Right lobe of liver (tissue), 4 donors: ENCODE measurements around the gene RNU5B-1.

Experiments used
- POLR2A ChIP-seq: fragments of 450-650 bp; IDR thresholded peaks from one replicate; pipeline ENCODE4 v1.6.1; 2017; ENCODE audit warnings: antibody characterized with exemption, mild to moderate bottlenecking
- TF ChIP-seq, protein P1 (sequence below), 4 donors: fragments of 200-600 bp in 3 of 4; fragments of 450-650 bp in 1 of 4; IDR thresholded peaks; one replicate each; pipeline versions ENCODE4 v1.5.1 to v1.8.0; 2016 to 2022; ENCODE audit warnings: antibody characterized with exemption in 4 of 4, mild to moderate bottlenecking in 2 of 4
- donor health status: DM: no; HTN: no; CAD: no.
- donor health status: DM: no; HTN: no; CAD: no.
- donor health status: DM: no; HTN: yes; CAD: no.

GRCh38 chr15:65286704-65287519 lies 17.6 kb upstream of the RNU5B-1 start, which contains the start of gene PARP16:
- TF ChIP-seq, protein P1, sequence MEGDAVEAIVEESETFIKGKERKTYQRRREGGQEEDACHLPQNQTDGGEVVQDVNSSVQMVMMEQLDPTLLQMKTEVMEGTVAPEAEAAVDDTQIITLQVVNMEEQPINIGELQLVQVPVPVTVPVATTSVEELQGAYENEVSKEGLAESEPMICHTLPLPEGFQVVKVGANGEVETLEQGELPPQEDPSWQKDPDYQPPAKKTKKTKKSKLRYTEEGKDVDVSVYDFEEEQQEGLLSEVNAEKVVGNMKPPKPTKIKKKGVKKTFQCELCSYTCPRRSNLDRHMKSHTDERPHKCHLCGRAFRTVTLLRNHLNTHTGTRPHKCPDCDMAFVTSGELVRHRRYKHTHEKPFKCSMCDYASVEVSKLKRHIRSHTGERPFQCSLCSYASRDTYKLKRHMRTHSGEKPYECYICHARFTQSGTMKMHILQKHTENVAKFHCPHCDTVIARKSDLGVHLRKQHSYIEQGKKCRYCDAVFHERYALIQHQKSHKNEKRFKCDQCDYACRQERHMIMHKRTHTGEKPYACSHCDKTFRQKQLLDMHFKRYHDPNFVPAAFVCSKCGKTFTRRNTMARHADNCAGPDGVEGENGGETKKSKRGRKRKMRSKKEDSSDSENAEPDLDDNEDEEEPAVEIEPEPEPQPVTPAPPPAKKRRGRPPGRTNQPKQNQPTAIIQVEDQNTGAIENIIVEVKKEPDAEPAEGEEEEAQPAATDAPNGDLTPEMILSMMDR (IDR thresholded peaks at IDR 0.05), result peak; percentile 55 to 75 (median 72)
- peak; percentile 85 for TF ChIP-seq POLR2A
